Fibroblast of the aortic adventitia (primary cell): ENCODE measurements around the gene RFXANK. TPM values are rescaled to one million over a fixed set of nuclear protein-coding genes. Genes with fewer than 3 reads are reported as not detected.

Experiments
- DNase-seq: peaks from one replicate; pipeline ENCODE4 v3.0.0-alpha.2; 2010; ENCODE audit warnings: low read depth
- H3K4me3 ChIP-seq: 2 replicates; pipeline ENCODE4 v1.5.1; 2011; ENCODE audit warnings: low read depth, mild to moderate bottlenecking, control low read depth, low read length, moderate library complexity
- CTCF ChIP-seq: IDR thresholded peaks from 2 replicates; pipeline ENCODE4 v1.5.1; 2011; ENCODE audit warnings: mild to moderate bottlenecking, low read length, control low read depth, inconsistent platforms; ENCODE audit not compliant: insufficient read depth
- total RNA-seq: library from RNA; depleted of rRNA; stranded (reverse); fragments of >200 nt; gene quantifications from 2 replicates; pipeline ENCODE4 v1.2.3, GENCODE V29; 2012; ENCODE audit warnings: low replicate concordance

The RFXANK gene
- total RNA-seq, 1 donor: 38.0 TPM

- no peak for TF ChIP-seq CTCF
- no peak for DNase-seq
- H3K4me3 ChIP-seq: no peak overlapping the region
Measured at GRCh38 chr19:19207637-19208572, 15.8 kb downstream of the RFXANK start.

- TF ChIP-seq CTCF: no peak
- H3K4me3 ChIP-seq: no peak overlapping the region
- DNase-seq: no peak
Measured at GRCh38 chr19:19209372-19209771, 17.3 kb downstream of the RFXANK start.

- no peak for DNase-seq
- no peak for TF ChIP-seq CTCF
Measured at GRCh38 chr19:19211499-19212420, 19.7 kb downstream of the RFXANK start, which contains the start of gene NCAN. NCAN (plus strand) TSS chr19:19211958; CDS start chr19:19216954, 4,996 bp downstream.

GRCh38 chr19:19212916-19213315 is 20.9 kb downstream of the RFXANK start:
- no peak for DNase-seq
- no peak overlapping the region for H3K4me3 ChIP-seq
- no peak for TF ChIP-seq CTCF

More at GRCh38 chr19:19211499-19212420, 19.7 kb downstream of the RFXANK start, which contains the start of gene NCAN:
- H3K4me3 ChIP-seq: no peak within 1 kb of the TSS

GRCh38 chr19:19213426-19214158 is 21.5 kb downstream of the RFXANK start:
- no peak overlapping the region for H3K4me3 ChIP-seq
- no peak for DNase-seq
- no peak for TF ChIP-seq CTCF

- no peak for DNase-seq
- H3K4me3 ChIP-seq: no peak overlapping the region
- no peak for TF ChIP-seq CTCF
Measured at GRCh38 chr19:19214159-19214490, 22.1 kb downstream of the RFXANK start.
